Smooth muscle cell (in vitro differentiated cells): ENCODE measurements around the gene TPP1. TPM values are rescaled to one million over a fixed set of nuclear protein-coding genes. Genes with fewer than 3 reads are reported as not detected.

Experiments
- DNase-seq: peaks from one replicate; lab custom pipeline; 2025; ENCODE audit not compliant: unreplicated experiment; lab: John Stamatoyannopoulos, UW
- H2AFZ ChIP-seq: fragments of 200-600 bp; sonication (generic); 2 replicates; pipeline ENCODE4 v1.6.0; 2016; ENCODE audit warnings: antibody characterized with exemption, low read depth, mild to moderate bottlenecking
- H3F3A ChIP-seq: fragments of 200-600 bp; sonication (generic); 2 replicates; pipeline ENCODE4 v1.6.0; 2017; ENCODE audit warnings: antibody characterized with exemption, low read depth
- H3K27ac ChIP-seq: fragments of 200-600 bp; sonication (generic); 2 replicates; pipeline ENCODE4 v1.5.1; 2016; ENCODE audit warnings: low read depth, mild to moderate bottlenecking
- H3K27me3 ChIP-seq: fragments of 200-600 bp; sonication (generic); 2 replicates; pipeline ENCODE4 v1.6.1; 2016; ENCODE audit warnings: low read depth, mild to moderate bottlenecking
- H3K36me3 ChIP-seq: fragments of 200-600 bp; sonication (generic); 2 replicates; pipeline ENCODE4 v1.5.1; 2016; ENCODE audit warnings: low read depth
- H3K4me1 ChIP-seq: fragments of 200-600 bp; sonication (generic); 2 replicates; pipeline ENCODE4 v1.5.1; 2016; ENCODE audit warnings: low read depth
- H3K4me2 ChIP-seq: fragments of 200-600 bp; sonication (generic); 2 replicates; pipeline ENCODE4 v1.6.0; 2016; ENCODE audit warnings: mild to moderate bottlenecking
- H3K4me3 ChIP-seq: fragments of 200-600 bp; sonication (generic); 2 replicates; pipeline ENCODE4 v1.5.1; 2016; ENCODE audit warnings: mild to moderate bottlenecking
- H3K79me2 ChIP-seq: fragments of 200-600 bp; sonication (generic); 2 replicates; pipeline ENCODE4 v1.6.0; 2016; ENCODE audit warnings: low read depth, mild to moderate bottlenecking
- H3K9ac ChIP-seq: fragments of 200-600 bp; sonication (generic); 2 replicates; pipeline ENCODE4 v1.6.0; 2016; ENCODE audit warnings: low read depth
- H3K9me3 ChIP-seq: fragments of 200-600 bp; sonication (generic); replicated peaks from 2 replicates; pipeline ENCODE4 v1.5.1; 2016; ENCODE audit warnings: low read depth
- H4K20me1 ChIP-seq: fragments of 200-600 bp; sonication (generic); 2 replicates; pipeline ENCODE4 v1.6.0; 2016; ENCODE audit warnings: low read depth
- CTCF ChIP-seq: fragments of 200-600 bp; sonication (generic); IDR thresholded peaks from 2 replicates; pipeline ENCODE4 v1.5.1; 2017; ENCODE audit warnings: borderline replicate concordance, mild to moderate bottlenecking, antibody characterized with exemption; ENCODE audit not compliant: insufficient read depth, poor library complexity, severe bottlenecking
- WGBS: methylation state at CpG from one replicate; pipeline ENCODE4 v1.1.7; 2016; ENCODE audit warnings: low lambda C conversion rate; 5-methylcytosine and 5-hydroxymethylcytosine counted together
- polyA plus RNA-seq: library from polyadenylated mRNA; unstranded; fragments of >200 nt; fragmentation: Nextera tagmentation; extraction: Ambion mirVana; gene quantifications from 2 replicates; pipeline ENCODE4 v1.2.1, GENCODE V29; 2016
- total RNA-seq: library from RNA; depleted of rRNA; stranded (reverse); fragments of >200 nt; gene quantifications from 2 replicates; pipeline ENCODE4 v1.2.3, GENCODE V29; 2014

The TPP1 gene
- total and polyA plus RNA-seq, 2 experiments from 2014 or later = 37.3 to 55.4 TPM

GRCh38 chr11:6655020-6655789 is 36.0 kb upstream of the TPP1 start:
- H3K9ac ChIP-seq = peak overlapping the region; percentile 39
- WGBS = 7% methylated on average over 18 of the region's 84 CpGs
- TF ChIP-seq CTCF = no peak
- H3K4me3 ChIP-seq = peak overlapping the region; percentile 65
- H3K79me2 ChIP-seq = peaks cover 19% of the 10 kb centered on the region
- peak overlapping the region; percentile 75 for H2AFZ ChIP-seq
- H3K9me3 ChIP-seq = no peaks in the 10 kb centered on the region
- H3K27me3 ChIP-seq = no peaks in the 10 kb centered on the region
- no peak for DNase-seq
- peak overlapping the region; percentile 11 for H3K27ac ChIP-seq
- H4K20me1 ChIP-seq = peaks cover 33% of the 10 kb centered on the region
- peaks cover 6% of the 10 kb centered on the region for H3K4me1 ChIP-seq
- H3K36me3 ChIP-seq = no peaks in the 10 kb centered on the region
- H3K4me2 ChIP-seq = peak overlapping the region; percentile 86
- no peaks in the 10 kb centered on the region for H3F3A ChIP-seq

GRCh38 chr11:6654281-6655019 is 35.2 kb upstream of the TPP1 start:
- TF ChIP-seq CTCF = no peak
- 69% methylated on average over 9 of the region's 9 CpGs for WGBS
- Histone ChIP-seq H3K4me1 (peaks cover 6% of the 10 kb centered on the region), H3K27me3 (no peaks in the 10 kb centered on the region), H3K9me3 (no peaks in the 10 kb centered on the region), H3K36me3 (no peaks in the 10 kb centered on the region), H3F3A (no peaks in the 10 kb centered on the region), H3K4me2 (peak overlapping the region; percentile 86), H4K20me1 (peaks cover 36% of the 10 kb centered on the region), H3K27ac (peak overlapping the region; percentile 11), H3K79me2 (peaks cover 26% of the 10 kb centered on the region), H3K4me3 (peak overlapping the region; percentile 65), H3K9ac (peak overlapping the region; percentile 39), H2AFZ (peak overlapping the region; percentile 75)
- DNase-seq = no peak

GRCh38 chr11:6653656-6654055 is 34.4 kb upstream of the TPP1 start:
- peak overlapping the region; percentile 9 for H3K4me2 ChIP-seq
- no peak overlapping the region for H2AFZ ChIP-seq
- no peak for DNase-seq
- peaks cover 27% of the 10 kb centered on the region for H3K79me2 ChIP-seq
- H3K36me3 ChIP-seq = no peaks in the 10 kb centered on the region
- peaks cover 36% of the 10 kb centered on the region for H4K20me1 ChIP-seq
- H3K4me3 ChIP-seq = no peak overlapping the region
- H3K9ac ChIP-seq = no peak overlapping the region
- 94% methylated on average over 2 of the region's 2 CpGs for WGBS
- H3K9me3 ChIP-seq = no peaks in the 10 kb centered on the region
- H3K27me3 ChIP-seq = no peaks in the 10 kb centered on the region
- peaks cover 6% of the 10 kb centered on the region for H3K4me1 ChIP-seq
- TF ChIP-seq CTCF = no peak
- no peak overlapping the region for H3K27ac ChIP-seq
- H3F3A ChIP-seq = no peaks in the 10 kb centered on the region
